Measurements from ENCODE around the gene COX5B. TPM values are rescaled to one million over a fixed set of nuclear protein-coding genes. Genes with fewer than 3 reads are reported as not detected.
A peak's percentile ranks its signal among the peaks of the same experiment; 100 is the strongest.
"Not testable (repeated sequence)": the region's sequence is repeated elsewhere in the genome, so short reads cannot be mapped to it uniquely, and the experiment has no call there.

Gene COX5B
- total RNA-seq, 5 donors from 2014 or later (not counting 1 experiment from before 2014, with no cell fraction given), result 108 to 142 (median 119) TPM

DNA sequence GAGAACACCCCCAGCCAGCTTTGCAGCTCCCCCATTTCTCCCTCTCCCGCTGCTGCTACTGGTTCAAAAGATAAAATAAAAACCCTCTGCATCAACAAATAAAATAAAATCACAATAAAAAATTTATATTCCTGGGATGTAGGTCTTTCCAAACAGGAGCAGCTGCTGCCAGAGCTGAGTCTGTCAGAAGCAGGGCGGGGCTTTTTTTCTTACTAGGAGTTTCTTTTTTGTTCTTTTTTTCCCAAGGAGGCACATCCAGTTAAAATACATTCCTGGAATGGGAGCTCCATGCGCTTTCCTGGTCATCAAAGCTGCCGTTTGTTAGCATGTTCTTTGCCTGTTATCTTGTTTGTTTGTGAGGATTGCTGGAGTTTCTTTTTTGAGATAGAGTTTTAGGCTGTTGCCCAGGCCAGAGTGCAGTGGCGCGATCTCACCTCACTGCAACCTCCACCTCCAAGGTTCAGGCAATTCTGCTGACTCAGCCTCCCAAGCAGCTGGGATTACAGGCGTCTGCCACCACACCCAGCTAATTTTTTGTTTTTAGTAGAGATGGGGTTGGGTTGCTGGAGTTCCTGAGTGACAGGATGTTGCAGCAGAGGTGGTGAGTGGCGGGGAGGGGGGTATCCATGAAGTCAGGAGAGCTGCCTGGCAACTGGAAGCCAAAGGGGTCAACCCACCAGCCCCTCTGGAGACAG, 20.4 kb upstream of the COX5B start:
- H3K27me3 ChIP-seq (replicated peaks in 1 of 2; ENCODE audit: control insufficient read depth in 2 of 2, extremely low read depth in 1 of 2, insufficient read depth in 2 of 2, low read length in 1 of 2); ATAC-seq (replicated peaks in 1 of 4); H3K27ac Mint-ChIP-seq; POLR2A ChIA-PET; H3K9me3 Mint-ChIP-seq; H3K9me3 ChIP-seq; DNase-seq; H3K4me1 ChIP-seq (ENCODE audit: control insufficient read depth in 1 of 2, extremely low read depth in 1 of 2, insufficient read depth in 2 of 2, low read length in 2 of 2); H3K4me3 Mint-ChIP-seq; H3K36me3 Mint-ChIP-seq; H3K4me3 ChIP-seq (ENCODE audit: control insufficient read depth in 1 of 2, extremely low read depth in 1 of 2, low read length in 1 of 2); H3K4me1 Mint-ChIP-seq; H3K27me3 Mint-ChIP-seq; H3K27ac ChIP-seq (ENCODE audit: low read length); CTCF ChIA-PET; H3K36me3 ChIP-seq (ENCODE audit: control insufficient read depth in 2 of 2, extremely low read depth in 1 of 2, insufficient read depth in 1 of 2, low read length in 1 of 2): not testable (repeated sequence)
- WGBS (ENCODE audit: insufficient coverage), result 0% methylated on average over 1 of the region's 8 CpGs

- DNase-seq; H3K27me3 Mint-ChIP-seq; H3K4me3 Mint-ChIP-seq; CTCF ChIA-PET; ATAC-seq (replicated peaks in 1 of 4); H3K4me1 ChIP-seq (ENCODE audit: control insufficient read depth in 1 of 2, extremely low read depth in 1 of 2, insufficient read depth in 2 of 2, low read length in 2 of 2); H3K4me1 Mint-ChIP-seq; H3K36me3 Mint-ChIP-seq; H3K27me3 ChIP-seq (replicated peaks in 1 of 2; ENCODE audit: control insufficient read depth in 2 of 2, extremely low read depth in 1 of 2, insufficient read depth in 2 of 2, low read length in 1 of 2); POLR2A ChIA-PET; H3K27ac Mint-ChIP-seq; H3K27ac ChIP-seq (ENCODE audit: low read length); H3K4me3 ChIP-seq (ENCODE audit: control insufficient read depth in 1 of 2, extremely low read depth in 1 of 2, low read length in 1 of 2); H3K36me3 ChIP-seq (ENCODE audit: control insufficient read depth in 2 of 2, extremely low read depth in 1 of 2, insufficient read depth in 1 of 2, low read length in 1 of 2); H3K9me3 Mint-ChIP-seq; H3K9me3 ChIP-seq: not testable (repeated sequence)
- 60% methylated on average over 2 of the region's 8 CpGs for WGBS (ENCODE audit: insufficient coverage)
Observed at GRCh38 chr2:97626049-97626430, 19.8 kb upstream of the COX5B start.

- Histone ChIP-seq H3K36me3 (ENCODE audit: control insufficient read depth in 2 of 2, extremely low read depth in 1 of 2, insufficient read depth in 1 of 2, low read length in 1 of 2) (peaks cover 2 to 21% of the 10 kb centered on the region in 2 donors), H3K27ac (ENCODE audit: low read length) (no peak overlapping the region), H3K4me3 (ENCODE audit: control insufficient read depth in 1 of 2, extremely low read depth in 1 of 2, low read length in 1 of 2) (no peak overlapping the region), H3K27me3 (replicated peaks in 1 of 2; ENCODE audit: control insufficient read depth in 2 of 2, extremely low read depth in 1 of 2, insufficient read depth in 2 of 2, low read length in 1 of 2) (no peaks in the 10 kb centered on the region), H3K4me1 (ENCODE audit: control insufficient read depth in 1 of 2, extremely low read depth in 1 of 2, insufficient read depth in 2 of 2, low read length in 2 of 2) (peaks cover 5 to 24% of the 10 kb centered on the region in 2 experiments), H3K9me3 (no peaks in the 10 kb centered on the region)
- no peak overlapping the region for H3K4me3 Mint-ChIP-seq
- no peak for ATAC-seq (replicated peaks in 1 of 4)
- 100% methylated on average over 1 of the region's 4 CpGs for WGBS (ENCODE audit: insufficient coverage)
- H3K9me3 Mint-ChIP-seq, result no peaks in the 10 kb centered on the region
- CTCF ChIA-PET, result interaction anchor here in 1 of 2 donors (4.2 kb wide), 1 partner anchor 20 kb away, joined by 38 read pairs; the partner anchor contains the start of gene ACTR1B
- DNase-seq, result peak in 1 of 35 experiments; percentile 1
- peaks cover 20% of the 10 kb centered on the region for H3K36me3 Mint-ChIP-seq
- H3K27ac Mint-ChIP-seq, result no peak overlapping the region
- POLR2A ChIA-PET, result no interaction called here
- H3K4me1 Mint-ChIP-seq, result peaks cover 20 to 27% (median 24%) of the 10 kb centered on the region in 3 donors
- H3K27me3 Mint-ChIP-seq, result peaks cover 6% of the 10 kb centered on the region in 2 donors
Observed at GRCh38 chr2:97644023-97644717, 1.7 kb upstream of the COX5B start.

- CTCF ChIA-PET, result interaction anchor here in 1 of 2 donors (0.9 to 4.2 kb wide), 7 partner anchors 16 to 55 kb away, joined by 3 to 38 read pairs (median 6); partner anchors contain the start of gene ACTR1B
Observed at GRCh38 chr2:97645112-97645694, 659 bp upstream of the COX5B start.

DNA sequence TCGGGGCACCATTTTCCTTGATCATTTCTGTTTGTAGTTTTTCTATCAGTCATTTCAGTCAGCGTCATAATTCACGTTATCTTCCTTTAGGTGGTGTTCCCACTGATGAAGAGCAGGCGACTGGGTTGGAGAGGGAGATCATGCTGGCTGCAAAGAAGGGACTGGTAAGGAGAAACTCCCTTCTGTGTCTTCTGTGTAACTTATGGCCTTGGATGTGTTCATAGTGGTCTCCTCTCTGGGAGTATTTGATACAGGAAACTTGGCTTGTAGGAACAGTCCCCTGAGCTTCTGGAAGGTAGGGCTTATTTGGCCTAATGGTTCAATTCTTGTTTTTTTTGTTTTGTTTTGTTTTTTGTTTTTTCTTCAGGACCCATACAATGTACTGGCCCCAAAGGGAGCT, 1.1 kb downstream of the COX5B start:
- POLR2A ChIA-PET, result interaction anchor here (1.2 to 2.6 kb wide), 3 partner anchors 10 to 16 kb away, joined by 3 to 45 read pairs (median 3); partner anchors contain the start of gene ACTR1B (in 1 of the 2)
- Histone ChIP-seq H3K9me3 (no peaks in the 10 kb centered on the region), H3K36me3 (ENCODE audit: control insufficient read depth in 2 of 2, extremely low read depth in 1 of 2, insufficient read depth in 1 of 2, low read length in 1 of 2) (peaks cover 8 to 27% of the 10 kb centered on the region in 2 donors), H3K4me1 (ENCODE audit: control insufficient read depth in 1 of 2, extremely low read depth in 1 of 2, insufficient read depth in 2 of 2, low read length in 2 of 2) (peaks cover 5 to 24% of the 10 kb centered on the region in 2 experiments), H3K27me3 (replicated peaks in 1 of 2; ENCODE audit: control insufficient read depth in 2 of 2, extremely low read depth in 1 of 2, insufficient read depth in 2 of 2, low read length in 1 of 2) (no peaks in the 10 kb centered on the region), H3K4me3 (ENCODE audit: control insufficient read depth in 1 of 2, extremely low read depth in 1 of 2, low read length in 1 of 2) (peak overlapping the region; percentile 81 to 93), H3K27ac (ENCODE audit: low read length) (peak overlapping the region; percentile 10)
- Mint-ChIP-seq H3K9me3 (no peaks in the 10 kb centered on the region), H3K27ac (peak overlapping the region; percentile 86 to 98), H3K36me3 (peaks cover 28% of the 10 kb centered on the region), H3K4me3 (peak overlapping the region; percentile 90 to 93 (median 93)), H3K27me3 (no peaks in the 10 kb centered on the region), H3K4me1 (peaks cover 20 to 33% (median 24%) of the 10 kb centered on the region in 3 donors)
- CTCF ChIA-PET, result interaction anchor here (1.2 to 4.2 kb wide), 3 partner anchors 17 to 53 kb away, joined by 3 to 38 read pairs (median 3); partner anchors contain the start of gene ACTR1B (in 1 of the 2)
- ATAC-seq (replicated peaks in 1 of 4), result no peak
- peak in 1 of 35 experiments; percentile 8 for DNase-seq
- WGBS (ENCODE audit: insufficient coverage), result 88% methylated on average over 3 of the region's 4 CpGs

More at GRCh38 chr2:97645112-97645694, 659 bp upstream of the COX5B start:
- peak in 1 of 35 experiments; percentile 41 for DNase-seq
- H3K4me3 ChIP-seq (ENCODE audit: control insufficient read depth in 1 of 2, extremely low read depth in 1 of 2, low read length in 1 of 2), result peak overlapping the region; percentile 81 to 93
- 11% methylated on average over 18 of the region's 19 CpGs for WGBS (ENCODE audit: insufficient coverage)
- no peaks in the 10 kb centered on the region for H3K27me3 Mint-ChIP-seq
- peaks cover 20 to 33% (median 24%) of the 10 kb centered on the region in 3 donors for H3K4me1 Mint-ChIP-seq
- H3K4me1 ChIP-seq (ENCODE audit: control insufficient read depth in 1 of 2, extremely low read depth in 1 of 2, insufficient read depth in 2 of 2, low read length in 2 of 2), result peaks cover 5 to 24% of the 10 kb centered on the region in 2 experiments
- POLR2A ChIA-PET, result interaction anchor here (0.5 to 2.6 kb wide), 4 partner anchors 10 to 19 kb away, joined by 3 to 45 read pairs (median 4); partner anchors contain the start of gene ACTR1B (in 2 of the 2)
- no peaks in the 10 kb centered on the region for H3K27me3 ChIP-seq (replicated peaks in 1 of 2; ENCODE audit: control insufficient read depth in 2 of 2, extremely low read depth in 1 of 2, insufficient read depth in 2 of 2, low read length in 1 of 2)
- H3K36me3 Mint-ChIP-seq, result peaks cover 26% of the 10 kb centered on the region
- peak; percentile 39 to 54 (median 48) for ATAC-seq (replicated peaks in 1 of 4)
- H3K9me3 Mint-ChIP-seq, result no peaks in the 10 kb centered on the region
- peak overlapping the region; percentile 98 for H3K27ac Mint-ChIP-seq
- peak overlapping the region; percentile 90 to 93 (median 93) for H3K4me3 Mint-ChIP-seq
- H3K36me3 ChIP-seq (ENCODE audit: control insufficient read depth in 2 of 2, extremely low read depth in 1 of 2, insufficient read depth in 1 of 2, low read length in 1 of 2), result peaks cover 8 to 27% of the 10 kb centered on the region in 2 donors
- H3K27ac ChIP-seq (ENCODE audit: low read length), result peak overlapping the region; percentile 76
- H3K9me3 ChIP-seq, result no peaks in the 10 kb centered on the region

- H3K4me1 ChIP-seq (ENCODE audit: control insufficient read depth in 1 of 2, extremely low read depth in 1 of 2, insufficient read depth in 2 of 2, low read length in 2 of 2), result peaks cover 5 to 14% of the 10 kb centered on the region in 2 experiments
- Mint-ChIP-seq H3K36me3 (peaks cover 38% of the 10 kb centered on the region), H3K27ac (peak overlapping the region in 1 of 2 donors; percentile 57), H3K4me1 (peaks cover 12 to 23% (median 15%) of the 10 kb centered on the region in 3 donors), H3K9me3 (no peaks in the 10 kb centered on the region), H3K4me3 (no peak overlapping the region), H3K27me3 (no peaks in the 10 kb centered on the region)
- H3K27ac ChIP-seq (ENCODE audit: low read length), result no peak overlapping the region
- H3K27me3 ChIP-seq (replicated peaks in 1 of 2; ENCODE audit: control insufficient read depth in 2 of 2, extremely low read depth in 1 of 2, insufficient read depth in 2 of 2, low read length in 1 of 2), result no peaks in the 10 kb centered on the region
- ATAC-seq (replicated peaks in 1 of 4) (no peak), DNase-seq (no peak)
- no peaks in the 10 kb centered on the region for H3K9me3 ChIP-seq
- WGBS (ENCODE audit: insufficient coverage), result 77% methylated on average over 2 of the region's 4 CpGs
- ChIA-PET CTCF (interaction anchor here (0.5 to 1.9 kb wide), 4 partner anchors 10 to 783 kb away, joined by 4 to 10 read pairs (median 5); no protein-coding TSS in a partner anchor), POLR2A (interaction anchor here in 1 of 2 donors (1.0 kb wide), 1 partner anchor 11 kb away, joined by 4 read pairs; no protein-coding TSS in a partner anchor)
- H3K36me3 ChIP-seq (ENCODE audit: control insufficient read depth in 2 of 2, extremely low read depth in 1 of 2, insufficient read depth in 1 of 2, low read length in 1 of 2), result peaks cover 9 to 29% of the 10 kb centered on the region in 2 donors
- H3K4me3 ChIP-seq (ENCODE audit: control insufficient read depth in 1 of 2, extremely low read depth in 1 of 2, low read length in 1 of 2), result no peak overlapping the region
Observed at GRCh38 chr2:97651114-97651513, 5.3 kb downstream of the COX5B start.
